H1 (cell line): ENCODE results near the gene NCBP1. TPM values are rescaled to one million over a fixed set of nuclear protein-coding genes. Genes with fewer than 3 reads are reported as not detected.

ENCODE experiments used
- CBX8 ChIP-seq: fragments of 300-800, 300-1000 bp; sonication (generic); IDR thresholded peaks from 2 replicates; pipeline ENCODE4 v1.7.1; 2016; ENCODE audit warnings: low read depth, low read length, borderline replicate concordance
- CHD7 ChIP-seq: fragments of 300-600 bp; sonication (generic); IDR thresholded peaks from 2 replicates; pipeline ENCODE4 v1.7.1; 2012; ENCODE audit warnings: low read length, moderate library complexity, mild to moderate bottlenecking, inconsistent platforms; ENCODE audit not compliant: insufficient replicate concordance
- SAP30 ChIP-seq: fragments of 300-600 bp; sonication (generic); IDR thresholded peaks from 2 replicates; pipeline ENCODE4 v1.7.1; 2012; ENCODE audit warnings: low read length, moderate library complexity, mild to moderate bottlenecking, inconsistent platforms; ENCODE audit not compliant: insufficient read depth, insufficient replicate concordance
- polyA plus RNA-seq, 7 experiments: library from polyadenylated mRNA; depleted of rRNA in 3 of 7; stranded (reverse) in 5 of 7; unstranded in 2 of 7; fragments of >200 nt in 5 of 7; fragments of 200-250 nt in 2 of 7; gene quantifications; 1 replicate in 5 of 7; 2 replicates in 1 of 7; 4 replicates in 1 of 7; pipeline versions ENCODE4 v1.2.1 to v1.2.3, GENCODE V29; 2011 to 2013; ENCODE audit warnings: missing spikeins in 2 of 7, mixed read lengths in 2 of 7
- total RNA-seq: library from RNA; stranded (reverse); fragmentation: NEBNext Ultra II Directional; extraction: Animal tissue kit (Norgen Biotek cat#: 25700); gene quantifications from 2 replicates; pipeline ENCODE4 v1.2.1, GENCODE V29; 2021

Gene NCBP1
- total and polyA plus RNA-seq, 2 of the 8 experiments (the other 6 are each of a cell fraction or from before 2014, with no cell fraction given), result 14.7 to 54.0 TPM

DNA sequence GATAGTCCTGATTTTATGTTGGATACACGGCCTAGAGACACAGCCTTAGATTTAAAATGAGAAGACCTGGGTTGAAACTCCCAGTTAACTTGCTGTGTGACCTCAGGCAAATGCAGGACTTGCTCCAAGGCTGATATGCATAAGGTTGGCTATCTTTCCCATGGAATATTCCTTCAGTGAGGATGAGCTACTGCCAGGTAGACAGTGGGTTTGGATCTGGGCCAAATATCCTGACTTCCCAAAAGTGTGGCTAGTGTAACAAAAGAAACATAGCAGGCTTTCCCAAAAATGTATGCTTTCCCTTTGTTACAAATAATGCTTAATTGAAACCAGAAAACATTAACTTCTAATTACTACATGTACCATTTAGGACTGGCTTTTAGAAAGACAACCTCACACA lies 64.2 kb downstream of the NCBP1 start (continued):
- TF ChIP-seq CHD7, result no peak
- TF ChIP-seq SAP30, result no peak
- no peak for TF ChIP-seq CBX8
